ENCODE results near the gene DMRTB1. TPM values are rescaled to one million over a fixed set of nuclear protein-coding genes. Genes with fewer than 3 reads are reported as not detected.
A peak's percentile ranks its signal among the peaks of the same experiment; 100 is the strongest.

DMRTB1 gene
- total and polyA plus RNA-seq, 2 experiments from 2014 or later, result not detected

DNA sequence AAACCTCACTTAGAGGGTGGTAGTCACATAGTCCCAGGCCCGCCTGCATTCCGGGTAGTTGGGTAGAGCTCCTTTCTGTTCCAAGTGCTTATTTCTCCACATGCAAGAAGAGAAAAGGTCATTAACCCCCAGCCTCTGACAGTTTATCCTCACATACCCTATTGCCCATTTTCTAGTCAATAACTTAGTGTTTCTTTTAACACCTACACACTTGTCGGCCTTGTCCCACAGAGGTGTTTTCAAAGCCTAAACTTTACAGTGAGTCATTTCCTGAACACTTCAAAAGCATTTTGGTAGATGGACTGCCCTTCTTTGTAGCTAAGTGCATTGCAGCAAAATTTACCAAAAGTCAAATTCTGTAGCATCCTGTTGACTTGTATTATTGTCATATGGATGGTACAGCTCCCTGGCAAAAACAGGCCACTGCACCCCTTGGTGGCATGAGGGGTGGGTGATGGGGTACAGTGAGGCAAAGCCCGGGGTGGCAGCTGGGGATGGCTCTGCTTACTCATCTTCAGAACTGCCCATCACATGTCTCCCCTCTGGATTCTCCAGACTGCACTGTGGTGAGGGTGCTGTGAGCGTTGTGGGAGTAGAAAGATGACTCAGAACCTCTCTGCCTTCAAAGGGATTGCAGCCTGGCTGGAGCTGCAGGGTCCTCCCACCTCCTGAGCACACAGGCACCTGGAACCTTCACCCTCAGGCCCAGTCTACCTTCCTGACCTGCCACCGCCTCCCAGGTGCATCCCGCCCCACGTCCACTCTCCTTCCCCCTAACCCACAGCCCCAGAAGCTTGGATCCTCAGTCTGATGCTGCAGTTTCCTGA, 45.8 kb upstream of the DMRTB1 start:
- peaks cover 12% of the 10 kb centered on the region for H3K27me3 ChIP-seq
- H3K9me3 ChIP-seq (ENCODE audit: low read depth), result no peaks in the 10 kb centered on the region
- H4K20me1 ChIP-seq (ENCODE audit: insufficient read depth, poor library complexity, severe bottlenecking), result no peaks in the 10 kb centered on the region
- H2AFZ ChIP-seq, result no peak overlapping the region
- H3K36me3 ChIP-seq (replicated peaks; ENCODE audit: insufficient read depth, low read depth), result no peaks in the 10 kb centered on the region
- H3K4me1 ChIP-seq (ENCODE audit: insufficient read depth), result peaks cover 3% of the 10 kb centered on the region
- H3K4me2 ChIP-seq, result no peak overlapping the region
- no peak overlapping the region for H3K4me3 ChIP-seq
- H3K9me2 ChIP-seq (replicated peaks; ENCODE audit: insufficient read depth), result no peaks in the 10 kb centered on the region
- peak; percentile 35 for DNase-seq (ENCODE audit: low spot score)
- TF ChIP-seq EZH2 (IDR thresholded peaks at IDR 0.05; ENCODE audit: borderline replicate concordance) (no peak), EZH2phosphoT487 (IDR thresholded peaks at IDR 0.05; ENCODE audit: low read depth, severe bottlenecking, unreplicated experiment) (no peak)
- TF ChIP-seq, protein P1, sequence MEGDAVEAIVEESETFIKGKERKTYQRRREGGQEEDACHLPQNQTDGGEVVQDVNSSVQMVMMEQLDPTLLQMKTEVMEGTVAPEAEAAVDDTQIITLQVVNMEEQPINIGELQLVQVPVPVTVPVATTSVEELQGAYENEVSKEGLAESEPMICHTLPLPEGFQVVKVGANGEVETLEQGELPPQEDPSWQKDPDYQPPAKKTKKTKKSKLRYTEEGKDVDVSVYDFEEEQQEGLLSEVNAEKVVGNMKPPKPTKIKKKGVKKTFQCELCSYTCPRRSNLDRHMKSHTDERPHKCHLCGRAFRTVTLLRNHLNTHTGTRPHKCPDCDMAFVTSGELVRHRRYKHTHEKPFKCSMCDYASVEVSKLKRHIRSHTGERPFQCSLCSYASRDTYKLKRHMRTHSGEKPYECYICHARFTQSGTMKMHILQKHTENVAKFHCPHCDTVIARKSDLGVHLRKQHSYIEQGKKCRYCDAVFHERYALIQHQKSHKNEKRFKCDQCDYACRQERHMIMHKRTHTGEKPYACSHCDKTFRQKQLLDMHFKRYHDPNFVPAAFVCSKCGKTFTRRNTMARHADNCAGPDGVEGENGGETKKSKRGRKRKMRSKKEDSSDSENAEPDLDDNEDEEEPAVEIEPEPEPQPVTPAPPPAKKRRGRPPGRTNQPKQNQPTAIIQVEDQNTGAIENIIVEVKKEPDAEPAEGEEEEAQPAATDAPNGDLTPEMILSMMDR (IDR thresholded peaks at IDR 0.05; ENCODE audit: poor library complexity), result no peak
- no peaks in the 10 kb centered on the region for H3K79me2 ChIP-seq
- 71% methylated on average over 8 of the region's 8 CpGs for WGBS (ENCODE audit: low lambda C conversion rate, missing lambda C conversion rate)
- no peak overlapping the region for H3K27ac ChIP-seq

DNA sequence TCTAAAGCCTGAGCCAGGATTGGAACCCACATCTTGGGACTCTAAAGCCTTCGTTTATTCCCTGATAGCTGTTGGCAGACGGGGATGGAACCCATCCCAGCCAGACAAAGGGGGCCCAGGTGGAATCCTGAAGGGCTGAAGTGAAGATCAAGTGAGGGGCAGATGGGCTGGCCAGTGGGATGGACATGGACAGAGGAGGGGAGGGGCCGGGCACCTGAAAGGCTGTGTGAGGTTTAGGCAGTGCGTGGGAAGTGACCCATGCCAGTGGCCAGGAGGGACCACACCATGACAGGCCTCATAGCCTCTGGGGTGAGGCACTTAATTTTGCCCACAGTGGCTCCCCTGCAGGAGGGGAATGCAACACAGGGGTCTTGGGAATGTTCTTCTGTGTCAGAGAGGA, 44.6 kb upstream of the DMRTB1 start:
- no peak overlapping the region for H3K4me2 ChIP-seq

DNA sequence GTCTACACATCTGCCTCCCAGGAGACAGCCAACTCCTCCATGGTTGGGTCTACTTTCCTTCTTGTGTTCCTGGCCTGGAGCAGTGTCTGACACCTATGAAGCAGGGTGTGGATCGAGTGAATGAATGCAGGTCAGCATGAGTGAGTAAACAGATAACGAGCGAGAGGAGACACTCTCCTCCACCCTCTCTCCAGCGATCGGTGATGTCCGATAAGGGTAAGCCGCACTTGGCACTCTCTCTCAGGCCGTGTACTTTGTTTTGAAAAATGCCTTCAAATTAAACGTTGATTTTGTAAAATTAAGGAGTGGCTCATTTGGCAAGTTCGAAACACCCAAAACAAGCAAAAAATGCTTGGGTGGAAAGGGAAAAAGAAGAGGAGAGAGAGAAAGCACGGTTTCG, 43.8 kb upstream of the DMRTB1 start:
- DNase-seq (ENCODE audit: low spot score), result no peak
- Histone ChIP-seq H3K27me3 (peaks cover 16% of the 10 kb centered on the region), H3K79me2 (no peaks in the 10 kb centered on the region), H3K4me2 (no peak overlapping the region), H4K20me1 (ENCODE audit: insufficient read depth, poor library complexity, severe bottlenecking) (no peaks in the 10 kb centered on the region), H3K36me3 (replicated peaks; ENCODE audit: insufficient read depth, low read depth) (no peaks in the 10 kb centered on the region), H3K4me1 (ENCODE audit: insufficient read depth) (peaks cover 3% of the 10 kb centered on the region), H2AFZ (no peak overlapping the region), H3K27ac (no peak overlapping the region), H3K9me3 (ENCODE audit: low read depth) (no peaks in the 10 kb centered on the region), H3K4me3 (no peak overlapping the region), H3K9me2 (replicated peaks; ENCODE audit: insufficient read depth) (no peaks in the 10 kb centered on the region)
- 90% methylated on average over 12 of the region's 12 CpGs for WGBS (ENCODE audit: low lambda C conversion rate, missing lambda C conversion rate)
- TF ChIP-seq, protein P1 (IDR thresholded peaks at IDR 0.05; ENCODE audit: poor library complexity), result no peak
- TF ChIP-seq EZH2phosphoT487 (IDR thresholded peaks at IDR 0.05; ENCODE audit: low read depth, severe bottlenecking, unreplicated experiment), result no peak
- TF ChIP-seq EZH2 (IDR thresholded peaks at IDR 0.05; ENCODE audit: borderline replicate concordance), result no peak

More for the DNA sequence above, 44.6 kb upstream of the DMRTB1 start:
- Histone ChIP-seq H4K20me1 (ENCODE audit: insufficient read depth, poor library complexity, severe bottlenecking) (no peaks in the 10 kb centered on the region), H3K9me3 (ENCODE audit: low read depth) (no peaks in the 10 kb centered on the region), H3K4me3 (no peak overlapping the region), H3K27ac (no peak overlapping the region), H3K9me2 (replicated peaks; ENCODE audit: insufficient read depth) (no peaks in the 10 kb centered on the region), H2AFZ (no peak overlapping the region), H3K36me3 (replicated peaks; ENCODE audit: insufficient read depth, low read depth) (no peaks in the 10 kb centered on the region), H3K27me3 (peaks cover 16% of the 10 kb centered on the region), H3K79me2 (no peaks in the 10 kb centered on the region), H3K4me1 (ENCODE audit: insufficient read depth) (peaks cover 3% of the 10 kb centered on the region)
- DNase-seq (ENCODE audit: low spot score), result no peak
- TF ChIP-seq, protein P1 (IDR thresholded peaks at IDR 0.05; ENCODE audit: poor library complexity), result no peak
- TF ChIP-seq EZH2phosphoT487 (IDR thresholded peaks at IDR 0.05; ENCODE audit: low read depth, severe bottlenecking, unreplicated experiment) (no peak), EZH2 (IDR thresholded peaks at IDR 0.05; ENCODE audit: borderline replicate concordance) (no peak)
- WGBS (ENCODE audit: low lambda C conversion rate, missing lambda C conversion rate), result 88% methylated on average over 4 of the region's 4 CpGs
